SK-N-SH (cell line): ENCODE results near the gene MIXL1. TPM values are rescaled to one million over a fixed set of nuclear protein-coding genes. Genes with fewer than 3 reads are reported as not detected.
A peak's percentile ranks its signal among the peaks of the same experiment; 100 is the strongest.

Source experiments
- CTCF ChIA-PET: fragments of 300-600, 350-600 bp; formaldehyde crosslinking; extraction: SDS; loops from one replicate; lab custom pipeline; 2021; lab: Yijun Ruan, JAX
- POLR2A ChIA-PET: fragments of 350-600 bp; sonication (Branson Sonifier 250); formaldehyde crosslinking; extraction: SDS; loops from one replicate; lab custom pipeline; 2020; ENCODE audit warnings: antibody characterized with exemption, inconsistent platforms; lab: Yijun Ruan, JAX
- DNase-seq: peaks from one replicate; pipeline ENCODE4 v3.0.0; 2012
- H2AFZ ChIP-seq: fragments of 200-600 bp; sonication (generic); 2 replicates; pipeline ENCODE4 v1.8.1; 2016; ENCODE audit warnings: antibody characterized with exemption, mild to moderate bottlenecking, low read depth
- H3F3A ChIP-seq: fragments of 200-600 bp; sonication (generic); replicated peaks from 2 replicates; pipeline ENCODE3; 2016; ENCODE audit warnings: antibody characterized with exemption, mild to moderate bottlenecking; ENCODE audit not compliant: insufficient read depth
- H3K27ac ChIP-seq, 2 experiments: fragments of 200-500 bp in 1 of 2; fragments of 200-600 bp in 1 of 2; sonication (Bioruptor generic) in 1 of 2; sonication (generic), shearing (Covaris generic) in 1 of 2; 2 replicates each; pipeline versions ENCODE4 v1.5.1 to v1.6.1; 2014 to 2016; ENCODE audit warnings: low read depth in 2 of 2, inconsistent platforms in 1 of 2, low read length in 1 of 2, mild to moderate bottlenecking in 1 of 2, mixed read lengths in 1 of 2
- H3K27me3 ChIP-seq: fragments of 200-600 bp; sonication (generic), shearing (Covaris generic); 2 replicates; pipeline ENCODE4 v1.6.1; 2016; ENCODE audit warnings: mixed run types; ENCODE audit not compliant: insufficient read depth
- H3K36me3 ChIP-seq, 2 experiments: fragments of 200-500 bp in 1 of 2; fragments of 200-600 bp in 1 of 2; sonication (Bioruptor generic) in 1 of 2; sonication (generic) in 1 of 2; replicated peaks in 1 of 2; 2 replicates each; pipeline versions ENCODE3 to v1.5.1; 2014 to 2016; ENCODE audit warnings: low read length in 1 of 2, mild to moderate bottlenecking in 1 of 2; ENCODE audit not compliant: insufficient read depth in 2 of 2, control insufficient read depth in 1 of 2
- H3K4me1 ChIP-seq, 2 experiments: fragments of 200-500 bp in 1 of 2; fragments of 200-600 bp in 1 of 2; sonication (Bioruptor generic) in 1 of 2; sonication (generic), shearing (Covaris generic) in 1 of 2; 2 replicates each; pipeline versions ENCODE4 v1.5.1 to v1.6.1; 2014 to 2016; ENCODE audit warnings: low read depth in 1 of 2, low read length in 1 of 2, mixed run types in 1 of 2; ENCODE audit not compliant: insufficient read depth in 2 of 2, control insufficient read depth in 1 of 2
- H3K4me2 ChIP-seq: fragments of 200-600 bp; sonication (generic), shearing (Covaris generic); 2 replicates; pipeline ENCODE4 v1.6.1; 2017; ENCODE audit warnings: mixed run types
- H3K4me3 ChIP-seq, 2 experiments: fragments of 200-500 bp in 1 of 2; fragments of 200-600 bp in 1 of 2; sonication (Bioruptor generic) in 1 of 2; sonication (generic), shearing (Covaris generic) in 1 of 2; 2 replicates each; pipeline versions ENCODE4 v1.5.1 to v1.8.1; 2014 to 2016; ENCODE audit warnings: low read depth in 2 of 2, inconsistent platforms in 1 of 2, low read length in 1 of 2, mild to moderate bottlenecking in 1 of 2, mixed read lengths in 1 of 2, moderate library complexity in 1 of 2
- H3K79me2 ChIP-seq: fragments of 200-600 bp; sonication (generic); 2 replicates; pipeline ENCODE4 v1.8.1; 2017; ENCODE audit warnings: mild to moderate bottlenecking; ENCODE audit not compliant: insufficient read depth
- H3K9ac ChIP-seq: fragments of 200-600 bp; sonication (generic); 2 replicates; pipeline ENCODE4 v1.6.1; 2017; ENCODE audit warnings: mixed run types
- H3K9me2 ChIP-seq: fragments of 200-600 bp; sonication (generic); 2 replicates; pipeline ENCODE4 v1.6.1; 2017; ENCODE audit warnings: mixed run types
- H3K9me3 ChIP-seq: fragments of 200-600 bp; sonication (generic); 2 replicates; pipeline ENCODE4 v1.6.1; 2017; ENCODE audit warnings: mixed run types, mild to moderate bottlenecking, moderate library complexity
- H4K20me1 ChIP-seq: fragments of 200-600 bp; sonication (generic); 2 replicates; pipeline ENCODE4 v1.6.1; 2017; ENCODE audit warnings: mild to moderate bottlenecking, mixed run types; ENCODE audit not compliant: insufficient read depth
- CTCF ChIP-seq: fragments of 200-600 bp; sonication (generic); IDR thresholded peaks from 2 replicates; pipeline ENCODE4 v1.6.1; 2017; ENCODE audit warnings: antibody characterized with exemption, mild to moderate bottlenecking, moderate library complexity
- EP300 ChIP-seq, 2 experiments: IDR thresholded peaks; 2 replicates each; pipeline versions ENCODE4 v1.4.0 to v1.6.1; 2012; ENCODE audit warnings: borderline replicate concordance in 1 of 2, low read depth in 1 of 2, low read length in 1 of 2
- GABPA ChIP-seq: IDR thresholded peaks from 2 replicates; pipeline ENCODE4 v1.4.0; 2012; ENCODE audit warnings: low read depth, mild to moderate bottlenecking
- IRF3 ChIP-seq: fragments of 150-350 bp; IDR thresholded peaks from 2 replicates; pipeline ENCODE4 v1.6.1; 2016; ENCODE audit warnings: mild to moderate bottlenecking, low read depth, low read length
- MXI1 ChIP-seq: IDR thresholded peaks from 2 replicates; pipeline ENCODE4 v1.6.1; 2012; ENCODE audit warnings: mild to moderate bottlenecking, low read depth, low read length, improper control_type of control experiment
- NFIC ChIP-seq: IDR thresholded peaks from 2 replicates; pipeline ENCODE4 v1.4.0; 2012; ENCODE audit warnings: borderline replicate concordance
- NRF1 ChIP-seq: IDR thresholded peaks from 2 replicates; pipeline ENCODE4 v1.6.1; 2012; ENCODE audit warnings: low read depth, mild to moderate bottlenecking, low read length
- RAD21 ChIP-seq: IDR thresholded peaks from 2 replicates; pipeline ENCODE4 v1.6.1; 2012; ENCODE audit warnings: mild to moderate bottlenecking, low read length
- RCOR1 ChIP-seq: fragments of 150-350 bp; IDR thresholded peaks from 2 replicates; pipeline ENCODE4 v1.6.1; 2017; ENCODE audit warnings: antibody characterized with exemption, low read length
- SIN3A ChIP-seq: IDR thresholded peaks from 2 replicates; pipeline ENCODE4 v1.6.1; 2012; ENCODE audit warnings: low read depth, mild to moderate bottlenecking, low read length, moderate library complexity, borderline replicate concordance
- TCF12 ChIP-seq: IDR thresholded peaks from 2 replicates; pipeline ENCODE4 v1.4.0; 2012
- YY1 ChIP-seq: IDR thresholded peaks from 2 replicates; pipeline ENCODE4 v1.4.0; 2012; ENCODE audit warnings: low read depth, mild to moderate bottlenecking
- ZBTB33 ChIP-seq: IDR thresholded peaks from 2 replicates; pipeline ENCODE4 v1.4.0; 2012; ENCODE audit warnings: low read depth, borderline replicate concordance
- WGBS: methylation state at CpG from one replicate; pipeline ENCODE4 v1.1.6; 2017; ENCODE audit warnings: low lambda C conversion rate; 5-methylcytosine and 5-hydroxymethylcytosine counted together
- polyA plus RNA-seq, 3 experiments: library from polyadenylated mRNA; depleted of rRNA; stranded (reverse); fragments of >200 nt; gene quantifications; 2 replicates each; pipeline ENCODE4 v1.2.3, GENCODE V29; 2012

The MIXL1 gene
- polyA plus RNA-seq, 1 of the 3 experiments (the other 2 are of a cell fraction): 0.03 TPM

- TF ChIP-seq IRF3 (no peak), GABPA (no peak), RAD21 (no peak), NRF1 (no peak), YY1 (no peak)
- TF ChIP-seq, all 33 proteins: peak for 0
- ChIA-PET POLR2A (no interaction called here), CTCF (interaction anchor here (2.5 kb wide), 1 partner anchor 52 kb away, joined by 14 read pairs; no protein-coding TSS in a partner anchor)
- Histone ChIP-seq H3F3A (peaks cover 13% of the 10 kb centered on the region), H3K79me2 (peaks cover 100% of the 10 kb centered on the region), H3K4me2 (no peak overlapping the region), H3K27ac (no peak overlapping the region), H3K36me3 (peaks cover 7 to 25% of the 10 kb centered on the region in 2 experiments), H3K4me3 (no peak overlapping the region), H3K9me3 (no peaks in the 10 kb centered on the region), H3K9me2 (no peaks in the 10 kb centered on the region), H3K27me3 (no peaks in the 10 kb centered on the region), H3K9ac (no peak overlapping the region), H3K4me1 (no peaks in the 10 kb centered on the region; a peak in 2 of 4 replicates), H2AFZ (no peak overlapping the region), H4K20me1 (peaks cover 97% of the 10 kb centered on the region)
- no peak for DNase-seq
- 94% methylated on average over 8 of the region's 8 CpGs for WGBS
Observed at GRCh38 chr1:226176870-226177269, 46.6 kb upstream of the MIXL1 start.

- peak; percentile 51 for DNase-seq
- Histone ChIP-seq H3K79me2 (peaks cover 97% of the 10 kb centered on the region), H3K4me2 (peak overlapping the region; percentile 46), H3F3A (peaks cover 12% of the 10 kb centered on the region)
- POLR2A ChIA-PET: no interaction called here
- TF ChIP-seq CTCF (peak; percentile 61), SIN3A (0 out of 2 replicates have a peak, but pooled peaks have one; percentile 36), NRF1 (no peak), NFIC (peak; percentile 85), RCOR1 (no peak), TCF12 (no peak), EP300 (IDR thresholded peaks at IDR 0.05; ENCODE audit: borderline replicate concordance in 1 of 2, low read depth in 1 of 2, low read length in 1 of 2) (0 out of 4 replicates have a peak, but pooled peaks of 1 of the 2 experiments have one; percentile 4), RAD21 (peak; percentile 17; the same call in 1 of the 2 replicates), ZBTB33 (no peak), MXI1 (no peak)
- TF ChIP-seq, all 33 proteins: peak for 5
- H3K27ac ChIP-seq: no peak overlapping the region
- no peaks in the 10 kb centered on the region for H3K9me2 ChIP-seq
- peaks cover 81% of the 10 kb centered on the region for H4K20me1 ChIP-seq
- no peaks in the 10 kb centered on the region for H3K9me3 ChIP-seq
- 66% methylated on average over 14 of the region's 14 CpGs for WGBS
- no peak overlapping the region for H2AFZ ChIP-seq
- CTCF ChIA-PET: interaction anchor here (0.6 to 7.1 kb wide), 10 partner anchors 10 to 117 kb away, joined by 3 to 48 read pairs (median 4); no protein-coding TSS in a partner anchor
- no peaks in the 10 kb centered on the region for H3K27me3 ChIP-seq
- peaks cover 0 to 12% of the 10 kb centered on the region in 2 experiments; a peak in 3 of 4 replicates for H3K4me1 ChIP-seq
- no peak overlapping the region for H3K9ac ChIP-seq
- no peak overlapping the region for H3K4me3 ChIP-seq
- peaks cover 13 to 31% of the 10 kb centered on the region in 2 experiments for H3K36me3 ChIP-seq
Observed at GRCh38 chr1:226181996-226182714, 41.3 kb upstream of the MIXL1 start.
